NCI-H524 (cell line): Measurements from ENCODE around the gene RNF213.
A peak's percentile ranks its signal among the peaks of the same experiment; 100 is the strongest.

Source experiments
- DNase-seq, 2 experiments: peaks; one replicate each; lab custom pipeline; 2025; lab: John Stamatoyannopoulos, UW

Gene RNF213

DNA sequence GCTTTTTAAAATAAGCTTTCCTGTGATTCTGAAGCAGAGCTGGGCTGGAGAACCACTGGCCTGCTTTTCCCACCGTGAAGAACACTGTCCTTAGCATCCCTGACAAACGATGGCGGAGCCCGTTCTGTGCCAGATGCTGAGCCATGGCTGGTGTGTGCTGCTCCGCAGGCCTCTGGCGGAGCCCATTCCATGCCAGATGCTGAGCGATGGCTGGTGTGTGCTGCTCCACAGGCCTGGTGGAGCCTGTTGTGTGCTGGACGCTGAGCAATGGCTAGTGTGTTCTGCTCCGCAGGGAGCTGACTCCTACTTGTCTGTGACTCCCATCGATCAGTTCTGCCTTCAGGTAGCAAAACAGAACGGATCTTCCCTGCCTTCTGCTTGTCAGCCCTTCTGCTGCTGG lies 158.6 kb downstream of the RNF213 start:
- no peak for DNase-seq

DNA sequence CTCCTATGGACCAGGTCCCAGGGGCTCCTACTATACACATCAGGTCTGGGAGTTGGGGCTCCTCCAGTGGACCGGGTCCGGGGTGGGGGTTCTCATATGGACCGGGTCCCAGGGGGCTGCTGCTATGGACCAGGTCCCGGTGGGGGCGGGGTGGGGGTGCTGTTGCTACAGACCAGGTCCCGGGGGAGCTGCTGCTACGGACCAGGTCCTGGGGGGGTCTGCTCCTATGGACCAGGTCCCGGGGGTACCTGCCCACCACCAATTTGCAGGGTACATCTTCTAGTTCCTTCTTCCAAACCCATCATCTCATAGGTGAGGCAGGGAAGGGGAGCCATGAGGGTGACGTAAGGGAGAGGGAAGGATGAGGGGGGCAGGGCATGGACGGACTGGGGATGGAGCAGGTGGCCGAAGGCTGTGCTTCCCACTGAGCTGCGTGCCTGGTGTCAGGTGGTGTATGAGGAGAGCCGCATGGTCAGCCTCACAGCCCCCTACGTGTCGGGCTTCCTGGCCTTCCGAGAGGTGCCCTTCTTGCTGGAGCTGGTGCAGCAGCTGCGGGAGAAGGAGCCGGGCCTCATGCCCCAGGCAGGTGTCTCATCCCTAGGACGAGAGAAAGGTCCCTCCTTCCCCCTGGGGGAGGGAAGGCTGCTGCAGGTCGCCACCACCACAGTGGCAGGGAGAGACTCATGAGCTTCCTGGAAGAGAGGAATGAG lies 160.9 kb downstream of the RNF213 start:
- peak in 1 of 2 experiments; percentile 61 for DNase-seq

- DNase-seq: no peak
Observed at GRCh38 chr17:80422276-80422675, 161.6 kb downstream of the RNF213 start.

- no peak for DNase-seq
Observed at GRCh38 chr17:80422981-80423380, 162.3 kb downstream of the RNF213 start.

DNA sequence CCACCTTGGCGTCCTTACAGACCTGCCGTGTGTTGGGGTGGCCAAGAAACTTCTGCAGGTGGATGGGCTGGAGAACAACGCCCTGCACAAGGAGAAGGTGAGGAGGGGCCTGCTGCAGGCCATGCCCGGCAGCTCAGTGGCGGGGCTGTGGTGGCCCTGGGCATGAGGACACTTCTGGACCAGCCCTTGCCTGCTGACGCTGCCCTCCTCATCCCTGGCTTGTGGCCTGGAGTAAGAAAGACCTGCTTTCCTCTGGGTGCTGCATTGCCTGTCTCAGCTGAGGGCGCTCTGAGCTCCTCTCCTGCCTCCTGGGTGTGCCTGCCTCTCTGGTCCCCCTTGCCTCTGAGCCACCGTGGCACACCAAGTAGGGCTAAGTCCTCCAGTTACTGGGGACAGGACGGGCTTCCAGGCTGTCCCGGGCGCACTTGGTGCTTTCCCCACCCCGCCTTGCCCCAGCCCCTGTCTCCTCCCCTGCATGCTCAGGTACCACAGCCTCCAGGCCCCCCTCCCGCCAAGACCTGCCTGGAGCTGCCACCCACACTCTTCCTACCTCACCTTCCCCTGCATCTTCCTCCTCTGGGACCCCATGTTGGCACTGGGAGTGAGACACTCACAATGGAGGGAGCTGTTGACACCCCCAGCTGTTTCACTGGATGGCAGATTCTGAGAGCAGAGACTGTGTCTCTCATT lies 163.0 kb downstream of the RNF213 start:
- no peak for DNase-seq

GRCh38 chr17:80424261-80424660 lies 163.6 kb downstream of the RNF213 start:
- DNase-seq: no peak

GRCh38 chr17:80424878-80425765 lies 164.5 kb downstream of the RNF213 start:
- DNase-seq: peak in 1 of 2 experiments; percentile 28

- no peak for DNase-seq
Observed at GRCh38 chr17:80425835-80426426, 165.3 kb downstream of the RNF213 start.

DNA sequence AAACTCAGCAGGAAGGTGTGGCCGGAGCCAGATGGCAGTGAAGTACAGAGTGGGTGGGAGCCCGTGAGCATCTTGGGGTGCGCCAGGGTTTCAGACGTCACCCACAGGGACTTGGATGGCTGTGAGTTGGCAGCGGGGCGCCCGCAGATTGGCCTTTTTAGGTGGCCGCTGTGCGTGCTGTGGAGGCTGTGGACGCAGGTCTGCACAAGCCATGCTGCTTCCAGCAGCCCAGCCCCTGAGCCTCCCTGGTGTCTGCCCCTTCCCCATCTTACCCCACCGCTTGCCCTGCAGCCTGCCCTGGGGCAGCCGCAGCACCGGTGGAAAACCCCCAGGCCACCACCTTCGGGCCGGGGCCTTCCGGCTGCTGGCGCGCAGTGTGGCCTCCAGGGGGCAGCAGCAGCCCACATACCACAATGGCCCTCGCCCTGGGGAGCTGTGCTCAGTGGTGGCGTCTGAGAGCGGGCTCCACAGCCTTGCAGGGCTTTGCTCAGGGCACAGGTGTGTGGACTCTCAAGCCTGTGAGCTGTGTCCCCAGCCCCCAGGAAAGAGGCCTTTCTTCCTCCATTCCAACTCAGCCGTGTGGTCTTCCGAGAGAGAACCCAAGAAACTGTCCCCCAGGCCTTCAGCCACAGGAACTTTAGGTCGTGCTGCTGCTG lies 166.1 kb downstream of the RNF213 start:
- peak; percentile 75 to 93 for DNase-seq

GRCh38 chr17:80427366-80428282 lies 167.0 kb downstream of the RNF213 start:
- DNase-seq: no peak

DNA sequence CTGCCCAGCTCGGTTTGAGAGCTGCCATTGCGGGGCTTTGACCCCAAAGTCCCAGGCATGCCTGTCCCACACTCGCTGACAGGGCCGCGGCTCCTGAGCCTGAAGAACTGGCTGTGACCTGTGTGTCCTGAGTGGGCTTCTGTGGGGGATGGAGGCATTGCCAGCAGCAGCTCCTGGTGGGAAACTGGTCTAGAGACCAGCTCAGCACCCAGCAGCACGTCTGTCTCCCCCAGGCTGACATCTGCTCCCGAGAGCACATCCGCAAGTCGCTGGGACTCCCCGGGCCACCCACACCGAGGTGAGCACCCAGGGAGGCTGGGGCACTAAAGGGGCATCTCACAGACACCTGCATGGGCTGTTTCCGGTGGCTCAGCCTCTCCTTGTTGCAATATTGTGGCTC lies 167.7 kb downstream of the RNF213 start:
- no peak for DNase-seq

DNA sequence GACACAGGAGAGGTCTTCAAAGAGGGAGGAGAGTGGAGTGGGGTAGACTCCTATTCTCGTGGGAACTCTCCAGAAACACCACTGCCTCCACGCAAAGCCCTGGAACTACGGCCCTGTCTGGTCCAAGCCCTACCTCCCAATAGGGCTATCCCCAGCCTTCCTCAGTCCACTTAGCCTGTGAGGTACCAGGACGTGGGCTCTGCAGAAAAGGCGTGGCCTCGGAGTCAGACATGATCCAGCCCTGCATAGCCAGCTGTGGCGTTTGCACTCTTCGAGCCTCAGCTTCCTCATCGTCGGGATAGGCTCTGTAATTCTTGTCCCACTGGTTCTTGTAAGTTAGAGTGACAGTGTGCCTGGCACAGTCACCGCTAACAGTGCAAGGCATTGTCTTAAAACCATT lies 168.1 kb downstream of the RNF213 start:
- no peak for DNase-seq

- no peak for DNase-seq
Observed at GRCh38 chr17:80429356-80430275, 169.0 kb downstream of the RNF213 start.

DNA sequence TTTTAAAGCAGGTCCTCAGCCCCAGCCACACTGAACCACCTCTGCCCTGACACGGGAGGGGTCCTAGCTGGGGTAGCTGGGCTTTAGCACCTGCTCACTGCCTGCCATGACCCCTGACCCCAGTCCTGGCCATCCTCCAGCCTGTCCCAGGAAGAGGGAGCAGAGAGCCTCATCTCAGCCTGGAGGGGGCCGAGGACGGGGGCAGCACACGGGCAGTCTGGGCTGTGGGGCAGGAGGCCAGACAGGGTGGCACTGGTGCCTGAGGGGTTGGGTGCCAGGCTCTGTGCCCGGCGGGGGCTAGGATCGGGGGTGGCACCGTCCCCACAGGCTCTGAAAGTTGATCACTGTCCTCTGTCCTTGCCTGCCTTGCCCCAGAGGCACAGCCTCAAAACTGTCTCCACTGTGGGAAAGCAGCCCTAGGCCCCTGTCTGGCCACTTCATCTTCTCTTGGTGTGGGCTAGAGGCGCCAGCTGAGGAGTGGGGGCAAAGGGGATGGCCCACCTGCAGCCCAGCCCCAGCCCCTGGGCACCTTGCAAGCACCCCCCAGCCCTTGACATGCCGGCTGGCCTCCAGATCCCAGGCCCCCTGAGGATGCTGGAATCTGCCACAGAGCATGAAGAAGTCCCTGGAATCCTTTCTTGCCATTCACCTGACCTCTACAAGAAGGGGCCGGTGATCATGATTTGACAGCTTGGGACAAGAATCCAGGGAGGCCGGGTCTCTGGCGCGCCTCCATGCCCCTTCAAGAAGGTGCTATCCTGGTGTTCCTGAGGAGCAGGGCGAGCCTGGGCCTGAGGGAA lies 170.0 kb downstream of the RNF213 start:
- DNase-seq: no peak

DNA sequence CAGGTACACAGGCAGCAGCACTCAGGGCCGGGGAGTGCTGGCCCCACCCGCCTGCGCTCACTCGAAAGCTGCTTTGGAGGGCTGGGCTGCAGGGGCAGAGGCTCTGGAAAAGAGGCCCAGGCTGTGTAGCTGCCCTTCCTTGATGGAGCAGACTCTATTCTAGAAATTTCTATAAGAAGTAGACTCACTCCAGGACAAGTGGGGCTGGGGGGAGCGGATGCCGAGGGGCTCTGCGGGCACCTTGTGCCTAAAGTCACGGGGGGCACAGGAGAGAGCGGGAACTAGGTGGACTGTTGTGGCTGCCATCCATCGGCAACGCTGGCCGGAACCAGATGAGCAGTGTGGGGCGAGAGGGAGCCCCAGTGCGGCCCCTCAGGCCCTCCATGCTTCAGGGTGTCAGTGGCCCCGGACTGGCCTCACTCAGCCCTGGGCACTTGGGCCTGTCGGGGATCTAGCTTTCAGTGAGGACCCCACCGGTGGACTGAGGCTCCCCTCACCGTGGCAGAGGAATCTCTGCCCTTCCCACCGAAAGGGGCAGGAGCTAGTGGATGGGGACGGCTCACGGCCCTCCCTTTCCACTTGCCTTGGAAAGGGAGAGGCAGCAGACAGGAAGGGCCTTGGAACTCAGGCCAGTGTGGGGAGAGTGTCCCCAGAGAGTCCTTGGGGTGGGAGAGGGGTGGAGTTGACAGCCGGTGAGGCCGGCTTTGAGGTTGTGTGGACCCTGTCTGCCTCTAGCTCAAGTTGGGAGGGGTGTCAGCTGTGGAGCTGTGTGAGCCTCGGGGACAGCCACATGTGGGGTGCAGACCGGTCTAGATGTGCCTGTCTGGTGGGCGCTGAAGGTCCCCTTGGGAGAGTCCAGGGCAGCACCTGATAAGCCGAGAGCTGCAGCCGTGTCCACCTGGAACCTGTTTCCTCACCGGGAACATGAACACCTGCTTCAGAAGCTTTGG lies 170.9 kb downstream of the RNF213 start:
- DNase-seq: no peak

DNA sequence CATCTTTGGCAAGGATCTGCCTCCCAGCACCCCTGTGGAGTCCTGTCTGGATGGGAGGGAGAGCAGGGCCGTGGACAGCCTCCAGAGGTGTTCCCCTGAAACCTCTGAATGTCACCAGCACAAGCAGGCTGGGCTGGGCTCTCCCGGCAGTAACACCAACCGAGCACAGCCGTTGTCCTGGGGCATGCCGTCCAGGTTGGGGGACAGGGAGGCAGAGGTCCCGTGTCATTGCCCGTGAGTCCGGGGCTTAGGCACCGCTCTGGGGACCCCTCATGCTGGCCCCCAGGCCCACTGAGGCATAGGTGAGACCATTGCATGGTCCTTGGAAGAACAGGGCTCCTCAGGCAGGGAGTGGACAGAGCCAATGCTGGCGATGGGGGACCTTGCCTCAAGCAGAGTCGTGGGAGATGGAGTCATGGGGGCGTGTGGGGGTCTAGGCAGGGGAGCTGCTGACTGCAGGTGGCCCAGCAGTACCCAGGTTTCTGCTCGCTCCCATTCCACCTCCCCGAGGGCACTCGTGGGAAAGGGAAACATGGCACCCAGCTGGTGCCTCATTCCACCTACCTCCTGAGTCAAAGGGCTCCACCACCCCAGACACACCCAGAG lies 171.8 kb downstream of the RNF213 start:
- DNase-seq: no peak

DNA sequence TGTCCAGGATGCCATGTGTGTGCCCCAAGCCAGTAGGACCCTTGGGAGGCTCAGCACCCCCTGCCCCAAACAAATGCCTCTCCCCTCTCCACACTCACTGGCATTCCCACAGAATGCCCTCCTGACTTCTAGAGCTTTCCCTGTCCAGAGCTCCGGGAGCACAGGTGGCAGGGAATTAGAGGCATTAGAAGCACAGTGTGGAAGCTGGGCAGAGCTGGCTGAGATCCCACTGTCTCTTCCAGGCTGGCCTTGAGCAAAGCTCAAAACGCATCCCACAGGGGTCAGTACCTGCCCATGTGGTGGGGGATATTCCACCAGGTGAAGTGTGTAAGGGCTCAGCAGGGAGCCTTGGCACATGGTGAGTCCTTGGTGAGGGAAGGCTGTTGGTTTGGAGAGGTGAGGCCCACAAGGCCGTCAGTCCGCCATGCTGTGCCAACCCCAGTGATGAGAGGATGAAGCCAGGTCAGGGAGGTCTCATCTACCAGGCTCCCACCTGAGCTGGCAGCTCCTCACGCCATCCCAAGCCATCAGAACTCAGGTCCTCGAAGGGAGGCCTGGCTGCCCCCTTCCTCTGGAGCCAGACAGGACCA lies 172.4 kb downstream of the RNF213 start:
- DNase-seq: peak in 1 of 2 experiments; percentile 42
